SU-DHL-6 (cell line): ENCODE results near the gene VAT1L.

ENCODE experiments used
- CTCF ChIP-seq: fragments of 200-600 bp; sonication (generic); IDR thresholded peaks from one replicate; pipeline ENCODE4 v1.5.1; 2017; ENCODE audit warnings: antibody characterized with exemption, mild to moderate bottlenecking, low read length, moderate library complexity; ENCODE audit not compliant: insufficient read depth, poor library complexity, severe bottlenecking
- EZH2phosphoT487 ChIP-seq: fragments of 200-600 bp; sonication (generic), shearing (Covaris generic); conservative IDR thresholded peaks from 2 replicates; pipeline ENCODE4 v1.6.1; 2018; ENCODE audit warnings: mild to moderate bottlenecking, antibody characterized with exemption, low read length, moderate library complexity, mixed read lengths

- no peak for TF ChIP-seq CTCF
- TF ChIP-seq EZH2phosphoT487, result no peak
Measured at GRCh38 chr16:77985111-77985510, 196.7 kb downstream of the VAT1L start.
